Measurements from ENCODE around the gene RAB11FIP4. TPM values are rescaled to one million over a fixed set of nuclear protein-coding genes. Genes with fewer than 3 reads are reported as not detected.

Gene RAB11FIP4
- total and polyA plus RNA-seq, 2 of the 13 experiments (the other 11 are each of a cell fraction or from before 2014, with no cell fraction given), result 28.0 to 89.3 TPM

DNA sequence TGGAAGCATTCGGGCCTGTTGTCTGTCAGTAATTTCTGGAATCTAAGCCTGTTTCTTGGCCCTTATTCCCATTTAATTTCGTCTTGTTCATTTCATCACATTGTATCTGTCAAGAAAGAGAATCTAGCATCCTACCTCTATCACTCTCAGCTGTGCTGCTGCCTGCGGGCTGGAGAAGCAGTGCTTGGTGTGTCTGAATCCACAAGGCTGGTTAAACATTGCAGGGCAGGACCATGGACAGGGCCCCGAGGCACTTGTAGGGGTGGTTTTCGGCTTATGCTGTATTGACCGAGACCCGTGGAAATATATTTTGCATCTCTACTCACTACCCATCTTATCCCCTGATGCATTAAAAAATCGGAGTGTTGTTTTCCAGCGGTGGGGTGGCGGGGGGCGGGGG, 3.1 kb downstream of the RAB11FIP4 start (continued):
- TF ChIP-seq NCOA1 (CRISPR knock-in tag; IDR thresholded peaks at IDR 0.05) (no peak), MEIS1 (CRISPR knock-in tag; IDR thresholded peaks at IDR 0.05; ENCODE audit: borderline replicate concordance) (no peak), NCOA5 (CRISPR knock-in tag; IDR thresholded peaks at IDR 0.05) (no peak), ARNTL (CRISPR knock-in tag; IDR thresholded peaks at IDR 0.05) (no peak), ZNF670 (CRISPR knock-in tag; IDR thresholded peaks at IDR 0.05; ENCODE audit: borderline replicate concordance) (no peak), ZFX (CRISPR knock-in tag; IDR thresholded peaks at IDR 0.05; ENCODE audit: low read depth) (no peak), ZNF496 (CRISPR knock-in tag; IDR thresholded peaks at IDR 0.05; ENCODE audit: insufficient replicate concordance) (no peak), ZNF317 (CRISPR knock-in tag; IDR thresholded peaks at IDR 0.05) (no peak)

DNA sequence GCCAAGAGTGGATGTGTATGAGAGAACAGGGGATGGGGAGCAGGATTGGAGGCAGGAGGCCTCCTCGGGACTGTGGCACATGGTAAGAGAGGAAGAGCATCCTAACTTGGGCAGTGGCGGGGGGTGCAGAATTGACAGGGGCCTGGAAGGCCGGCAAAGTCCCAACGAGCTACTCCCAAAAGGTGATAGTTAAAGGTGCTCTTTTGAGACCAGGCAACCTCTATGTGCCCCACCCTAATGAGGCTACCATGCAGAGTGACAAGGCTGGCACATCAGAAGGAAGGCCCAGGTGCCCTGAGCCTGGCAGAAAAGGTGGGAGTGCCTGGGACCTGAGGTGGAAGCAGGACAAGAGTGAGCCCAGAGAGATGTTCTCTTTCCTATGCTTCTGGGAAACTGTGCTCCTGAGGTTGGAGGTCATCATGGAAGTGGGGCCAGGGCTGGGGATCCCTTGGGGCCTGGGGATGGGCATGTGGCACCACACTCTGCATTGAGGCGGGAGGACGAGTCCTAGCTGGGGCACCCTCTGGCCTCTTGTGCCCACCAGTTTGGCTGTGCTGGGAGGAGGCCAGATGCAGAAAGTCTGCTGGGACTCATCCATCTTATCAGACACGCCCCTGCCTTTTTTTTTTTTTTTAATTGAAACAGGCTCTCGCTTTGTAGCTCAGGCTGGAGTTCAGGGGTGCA, 5.9 kb downstream of the RAB11FIP4 start:
- H3K27me3 ChIP-seq (ENCODE audit: control insufficient read depth in 1 of 2, insufficient read depth in 2 of 2, low read length in 2 of 2), result peaks cover 3 to 36% of the 10 kb centered on the region in 2 experiments; a peak in 4 of 5 replicates
- no peaks in the 10 kb centered on the region for H3K36me3 ChIP-seq (replicated peaks in 1 of 2; ENCODE audit: control insufficient read depth in 1 of 2, insufficient read depth in 2 of 2, low read length in 2 of 2)
- FAIRE-seq (no peak), DNase-seq (ENCODE audit: low spot score) (no peak), ATAC-seq (no peak)
- H2AFZ ChIP-seq (ENCODE audit: low read length), result no peak overlapping the region
- H3K9ac ChIP-seq (ENCODE audit: insufficient read depth, low read depth, low read length), result no peak overlapping the region
- POLR2A ChIA-PET, result no interaction called here
- no TSS peak for BruUV-seq (replicated peaks)
- H3K4me2 ChIP-seq (ENCODE audit: low read depth, low read length), result no peak overlapping the region
- in situ Hi-C loops (cut with HindIII; ENCODE audit: extremely low pct_ligation_motif_present, low pct_unique_long_range_greater_than_20kb), result no loop called here
- TF ChIP-seq, protein P1, sequence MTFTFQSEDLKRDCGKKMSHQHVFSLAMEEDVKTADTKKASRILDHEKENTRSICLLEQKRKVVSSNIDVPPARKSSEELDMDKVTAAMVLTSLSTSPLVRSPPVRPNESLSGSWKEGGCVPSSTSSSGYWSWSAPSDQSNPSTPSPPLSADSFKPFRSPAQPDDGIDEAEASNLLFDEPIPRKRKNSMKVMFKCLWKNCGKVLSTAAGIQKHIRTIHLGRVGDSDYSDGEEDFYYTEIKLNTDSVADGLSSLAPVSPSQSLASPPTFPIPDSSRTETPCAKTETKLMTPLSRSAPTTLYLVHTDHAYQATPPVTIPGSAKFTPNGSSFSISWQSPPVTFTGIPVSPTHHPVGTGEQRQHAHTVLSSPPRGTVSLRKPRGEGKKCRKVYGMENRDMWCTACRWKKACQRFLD (CRISPR knock-in tag; IDR thresholded peaks at IDR 0.05; ENCODE audit: borderline replicate concordance), result no peak
- TF ChIP-seq, protein P2, sequence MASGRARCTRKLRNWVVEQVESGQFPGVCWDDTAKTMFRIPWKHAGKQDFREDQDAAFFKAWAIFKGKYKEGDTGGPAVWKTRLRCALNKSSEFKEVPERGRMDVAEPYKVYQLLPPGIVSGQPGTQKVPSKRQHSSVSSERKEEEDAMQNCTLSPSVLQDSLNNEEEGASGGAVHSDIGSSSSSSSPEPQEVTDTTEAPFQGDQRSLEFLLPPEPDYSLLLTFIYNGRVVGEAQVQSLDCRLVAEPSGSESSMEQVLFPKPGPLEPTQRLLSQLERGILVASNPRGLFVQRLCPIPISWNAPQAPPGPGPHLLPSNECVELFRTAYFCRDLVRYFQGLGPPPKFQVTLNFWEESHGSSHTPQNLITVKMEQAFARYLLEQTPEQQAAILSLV (CRISPR knock-in tag; IDR thresholded peaks at IDR 0.05; ENCODE audit: borderline replicate concordance), result no peak
- TF ChIP-seq NFIC (IDR thresholded peaks at IDR 0.05; ENCODE audit: low read length) (no peak), BHLHE40 (IDR thresholded peaks at IDR 0.05; ENCODE audit: low read length) (no peak), ZNF883 (CRISPR knock-in tag; IDR thresholded peaks at IDR 0.05; ENCODE audit: not compliant biosample characterization) (no peak)
- H3K4me3 ChIP-seq (replicated peaks in 1 of 3; ENCODE audit: insufficient read depth in 1 of 3, low read depth in 2 of 3, low read length in 3 of 3), result no peak overlapping the region
- WGBS (ENCODE audit: low lambda C conversion rate), result 17% methylated on average over 8 of the region's 8 CpGs
- CTCF ChIA-PET (ENCODE audit: low intra/inter-chr PET ratio, low total read pairs), result no interaction called here
- H3K79me2 ChIP-seq (ENCODE audit: insufficient read depth, low read length), result no peaks in the 10 kb centered on the region
- intact Hi-C loops (cut with micrococcal nuclease; ENCODE audit: unreplicated experiment), result no loop called here
- no peaks in the 10 kb centered on the region for H4K20me1 ChIP-seq (ENCODE audit: insufficient read depth, low read length)
- no peaks in the 10 kb centered on the region for H3K4me1 ChIP-seq (ENCODE audit: insufficient read depth, low read length)
- no peaks in the 10 kb centered on the region for H3K9me3 ChIP-seq (ENCODE audit: low read length)
- H3K27ac ChIP-seq (ENCODE audit: extremely low read length, insufficient read depth, low read length), result no peak overlapping the region

Data from HepG2 (cell line).